ENCODE measurements around the gene RPL18A. TPM values are rescaled to one million over a fixed set of nuclear protein-coding genes. Genes with fewer than 3 reads are reported as not detected.

The RPL18A gene
- total RNA-seq, 4 donors from 2014 or later: 1,094 to 1,320 (median 1,226) TPM

DNA sequence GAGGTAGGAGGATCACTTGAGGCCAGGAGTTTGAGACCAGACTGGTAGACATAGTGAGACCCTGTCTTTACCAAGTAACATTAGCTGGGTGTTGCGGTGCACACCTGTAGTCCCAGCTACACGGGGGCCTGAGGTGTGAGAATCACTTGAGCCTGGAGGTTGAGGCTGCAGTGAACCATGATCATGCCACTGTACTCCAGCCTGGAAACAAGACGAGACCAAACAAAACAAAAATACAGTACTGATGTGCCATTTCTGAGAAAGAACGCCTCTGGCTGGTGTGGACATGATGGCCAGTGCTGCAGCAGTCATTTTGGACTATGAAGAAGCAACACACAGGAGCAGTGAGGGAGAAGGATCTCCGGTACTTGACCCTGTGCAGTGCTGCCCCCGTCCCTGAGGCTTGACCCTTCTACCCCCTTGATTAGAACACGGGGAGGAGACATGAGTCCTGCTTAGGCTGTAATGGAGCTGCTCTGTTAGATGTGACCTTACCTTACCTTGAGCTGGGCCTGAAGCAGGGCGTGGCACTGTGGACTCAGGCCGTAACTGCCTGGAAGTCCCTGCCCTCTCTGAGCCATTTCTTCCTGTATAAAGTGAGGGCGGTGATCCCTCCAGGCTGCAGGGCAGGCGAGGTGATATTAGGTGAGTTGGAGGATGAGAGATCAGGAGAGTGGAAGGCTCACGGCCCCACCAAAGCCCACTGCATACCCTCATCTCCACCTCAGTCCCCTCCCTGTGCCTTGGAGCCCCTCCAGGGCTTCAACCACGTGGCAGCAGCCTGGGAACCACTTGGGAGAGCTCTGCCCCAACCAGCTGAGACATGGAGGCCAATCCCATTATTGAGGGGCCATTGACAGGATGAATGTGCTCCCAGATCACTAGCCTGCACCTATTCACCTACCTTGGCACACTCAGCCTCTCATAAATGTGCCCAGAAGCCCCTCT lies 5.9 kb downstream of the RPL18A start:
- Histone ChIP-seq H3K4me3 (no peak overlapping the region), H3K36me3 (peaks cover 0 to 40% of the 10 kb centered on the region in 2 donors), H3K4me1 (peaks cover 17 to 30% of the 10 kb centered on the region in 2 donors), H3K9me3 (no peaks in the 10 kb centered on the region), H3K27me3 (peaks cover 8 to 13% (median 9%) of the 10 kb centered on the region in 3 donors), H3K27ac (peak overlapping the region in 1 of 4 donors; percentile 27)
- DNase-seq: no peak
- in situ Hi-C loops (cut with MboI; ENCODE audit: low sequenced_read_pairs in 4 of 4): loop anchor here in 2 of 4 donors (10.0 to 25.0 kb wide), 2 partner anchors 122 to 129 kb away; no protein-coding TSS in a partner anchor
- peak in 1 of 2 donors; percentile 20 for ATAC-seq
- TF ChIP-seq POLR2A (IDR thresholded peaks at IDR 0.05) (no peak), CTCF (IDR thresholded peaks at IDR 0.05 in 4 of 5, conservative IDR thresholded peaks at IDR 0.05 in 1 of 5) (no peak)
- intact Hi-C loops (cut with DNase I; ENCODE audit: low total_unique reads): no loop called here

DNA sequence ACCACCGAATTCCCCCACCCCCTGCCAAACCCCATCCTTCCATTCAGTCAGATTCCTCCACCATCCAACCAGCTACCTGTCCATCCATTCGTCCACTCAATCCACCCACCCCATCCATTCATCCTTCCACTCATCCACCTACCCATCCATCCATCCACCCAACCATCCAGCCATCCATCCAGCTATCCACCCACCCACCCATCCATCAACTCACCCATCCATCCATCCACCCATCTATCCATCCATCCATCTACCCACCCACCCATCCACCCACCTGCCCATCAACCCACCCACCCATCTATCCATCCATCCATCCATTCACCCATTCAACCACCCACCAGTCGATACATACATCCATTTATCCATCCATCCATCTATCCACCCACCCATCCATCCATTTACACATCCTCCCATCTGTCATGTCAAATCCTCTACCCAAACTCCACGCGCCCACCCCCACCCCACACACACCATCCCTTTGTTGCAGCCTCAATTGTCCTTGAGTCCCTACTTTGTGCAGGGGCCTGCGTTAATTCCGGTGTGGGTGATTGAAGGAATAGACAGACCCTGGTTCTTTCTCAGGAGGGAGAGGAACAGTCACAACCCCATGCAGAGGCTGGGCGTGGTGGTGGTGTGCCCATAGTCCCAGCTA lies 6.7 kb downstream of the RPL18A start:
- no peak for DNase-seq
- in situ Hi-C loops (cut with MboI; ENCODE audit: low sequenced_read_pairs in 4 of 4) (loop anchor here in 2 of 4 donors (10.0 to 25.0 kb wide), 2 partner anchors 121 to 128 kb away; no protein-coding TSS in a partner anchor), intact Hi-C loops (cut with DNase I; ENCODE audit: low total_unique reads) (no loop called here)
- H3K9me3 ChIP-seq: no peaks in the 10 kb centered on the region
- TF ChIP-seq CTCF (IDR thresholded peaks at IDR 0.05 in 4 of 5, conservative IDR thresholded peaks at IDR 0.05 in 1 of 5) (no peak), POLR2A (IDR thresholded peaks at IDR 0.05) (no peak)
- peaks cover 9 to 22% of the 10 kb centered on the region in 2 donors for H3K4me1 ChIP-seq
- no peak for ATAC-seq
- H3K4me3 ChIP-seq: no peak overlapping the region
- H3K27me3 ChIP-seq: peaks cover 16 to 21% (median 17%) of the 10 kb centered on the region in 3 donors
- no peak overlapping the region for H3K27ac ChIP-seq
- H3K36me3 ChIP-seq: peaks cover 0 to 38% of the 10 kb centered on the region in 2 donors

GRCh38 chr19:17866964-17867486 lies 7.3 kb downstream of the RPL18A start:
- Histone ChIP-seq H3K4me3 (no peak overlapping the region), H3K27ac (no peak overlapping the region), H3K9me3 (no peaks in the 10 kb centered on the region), H3K4me1 (peaks cover 3 to 16% of the 10 kb centered on the region in 2 donors), H3K27me3 (peaks cover 21 to 27% (median 23%) of the 10 kb centered on the region in 3 donors), H3K36me3 (peaks cover 0 to 32% of the 10 kb centered on the region in 2 donors)
- TF ChIP-seq POLR2A (IDR thresholded peaks at IDR 0.05) (no peak), CTCF (IDR thresholded peaks at IDR 0.05 in 4 of 5, conservative IDR thresholded peaks at IDR 0.05 in 1 of 5) (no peak)
- DNase-seq (no peak), ATAC-seq (no peak)
- in situ Hi-C loops (cut with MboI; ENCODE audit: low sequenced_read_pairs in 4 of 4): loop anchor here in 2 of 4 donors (10.0 to 25.0 kb wide), 2 partner anchors 120 to 128 kb away; no protein-coding TSS in a partner anchor
- intact Hi-C loops (cut with DNase I; ENCODE audit: low total_unique reads): no loop called here

- ATAC-seq (no peak), DNase-seq (no peak)
- Histone ChIP-seq H3K4me3 (no peak overlapping the region), H3K9me3 (no peaks in the 10 kb centered on the region), H3K27ac (no peak overlapping the region), H3K4me1 (peaks cover 0 to 5% of the 10 kb centered on the region in 2 donors), H3K27me3 (peaks cover 36 to 43% (median 40%) of the 10 kb centered on the region in 3 donors), H3K36me3 (peaks cover 0 to 16% of the 10 kb centered on the region in 2 donors)
- TF ChIP-seq CTCF (IDR thresholded peaks at IDR 0.05 in 4 of 5, conservative IDR thresholded peaks at IDR 0.05 in 1 of 5) (no peak), POLR2A (IDR thresholded peaks at IDR 0.05) (no peak)
- in situ Hi-C loops (cut with MboI; ENCODE audit: low sequenced_read_pairs in 4 of 4): loop anchor here in 2 of 4 donors (10.0 to 25.0 kb wide), 2 partner anchors 119 to 126 kb away; no protein-coding TSS in a partner anchor
- intact Hi-C loops (cut with DNase I; ENCODE audit: low total_unique reads): no loop called here
Observed at GRCh38 chr19:17868669-17869068, 9.0 kb downstream of the RPL18A start.

Data from gastrocnemius medialis (tissue), 4 donors.